HepG2 (cell line): ENCODE data around the gene RFTN1. TPM values are rescaled to one million over a fixed set of nuclear protein-coding genes. Genes with fewer than 3 reads are reported as not detected.

ENCODE experiments used
- ATAC-seq: fragments of 200-7000 bp; cut with Tn5 transposase; 3 replicates; pipeline ENCODE4 v1.9.1; 2020; ENCODE audit warnings: mild to moderate bottlenecking, moderate library complexity
- BruUV-seq: library from RNA; stranded (reverse); fragments of 400-500 nt; replicated peaks from 2 replicates; lab custom pipeline; 2021; lab: Mats Ljungman, UMichigan
- CTCF ChIA-PET: fragments of 300-600 bp; formaldehyde crosslinking; extraction: SDS; loops from one replicate; lab custom pipeline; 2021; ENCODE audit warnings: low total read pairs, inconsistent platforms, low intra/inter-chr PET ratio; lab: Yijun Ruan, JAX
- POLR2A ChIA-PET: fragments of 350-600 bp; sonication (Branson Sonifier 250); formaldehyde crosslinking; loops from one replicate; lab custom pipeline; 2020; ENCODE audit warnings: antibody characterized with exemption, inconsistent platforms; lab: Yijun Ruan, JAX
- DNase-seq: peaks from one replicate; pipeline ENCODE4 v3.0.0-alpha.2; 2015; ENCODE audit warnings: low spot score
- FAIRE-seq: peaks from 3 replicates; lab custom pipeline; 2011; peaks lifted over from hg19 to GRCh38; lab: Jason Lieb, UNC
- H2AFZ ChIP-seq: one replicate; pipeline ENCODE4 v1.6.1; 2011; ENCODE audit warnings: low read length, inconsistent platforms
- H3K27ac ChIP-seq: fragments of 300-600 bp; 3 replicates; pipeline ENCODE4 v1.8.0; 2011; ENCODE audit warnings: mixed run types, mild to moderate bottlenecking, mixed read lengths, low read length, inconsistent platforms; ENCODE audit not compliant: insufficient read depth; ENCODE audit errors: extremely low read length
- H3K27me3 ChIP-seq, 2 experiments: fragments of 200-600 bp in 1 of 2; 2 replicates in 1 of 2; 3 replicates in 1 of 2; pipeline versions ENCODE4 v1.6.0 to v1.8.0; 2011; ENCODE audit warnings: low read length in 2 of 2, mild to moderate bottlenecking in 2 of 2, moderate library complexity in 2 of 2, inconsistent platforms in 1 of 2; ENCODE audit not compliant: insufficient read depth in 2 of 2, control insufficient read depth in 1 of 2
- H3K36me3 ChIP-seq, 2 experiments: fragments of 200-600 bp in 1 of 2; replicated peaks in 1 of 2; 2 replicates in 1 of 2; 3 replicates in 1 of 2; pipeline versions ENCODE4 v1.5.1 to v1.8.0; 2011; ENCODE audit warnings: low read length in 2 of 2, inconsistent platforms in 1 of 2; ENCODE audit not compliant: insufficient read depth in 2 of 2, control insufficient read depth in 1 of 2
- H3K4me1 ChIP-seq: 2 replicates; pipeline ENCODE4 v1.5.1; 2012; ENCODE audit warnings: low read length, inconsistent platforms; ENCODE audit not compliant: insufficient read depth
- H3K4me2 ChIP-seq: 2 replicates; pipeline ENCODE4 v1.6.0; 2011; ENCODE audit warnings: low read depth, low read length, inconsistent platforms
- H3K4me3 ChIP-seq, 3 experiments: fragments of 200-600 bp in 1 of 3; sonication (generic), shearing (Covaris generic) in 1 of 3; replicated peaks in 1 of 3; 2 replicates each; pipeline ENCODE4 v1.5.1; 2011 to 2016; ENCODE audit warnings: low read length in 3 of 3, inconsistent platforms in 2 of 3, low read depth in 2 of 3, mild to moderate bottlenecking in 2 of 3, control low read depth in 1 of 3, mixed read lengths in 1 of 3; ENCODE audit not compliant: insufficient read depth in 1 of 3
- H3K79me2 ChIP-seq: one replicate; pipeline ENCODE4 v1.6.1; 2011; ENCODE audit warnings: low read length, inconsistent platforms; ENCODE audit not compliant: insufficient read depth
- H3K9ac ChIP-seq: 2 replicates; pipeline ENCODE4 v1.6.0; 2011; ENCODE audit warnings: mild to moderate bottlenecking, low read depth, low read length, inconsistent platforms; ENCODE audit not compliant: insufficient read depth
- H3K9me3 ChIP-seq: 2 replicates; pipeline ENCODE4 v1.5.1; 2012; ENCODE audit warnings: mild to moderate bottlenecking, low read length
- H4K20me1 ChIP-seq: 2 replicates; pipeline ENCODE4 v1.6.0; 2011; ENCODE audit warnings: inconsistent platforms, mild to moderate bottlenecking, low read length, moderate library complexity; ENCODE audit not compliant: insufficient read depth
- AKNA ChIP-seq: sonication (generic); formaldehyde crosslinking; IDR thresholded peaks from 2 replicates; pipeline ENCODE4 v1.4.0; 2020; ENCODE audit warnings: missing genetic modification reagents, borderline replicate concordance
- ATF7 ChIP-seq, 2 experiments: fragments of 450-650 bp in 1 of 2; sonication (generic) in 1 of 2; formaldehyde crosslinking in 1 of 2; IDR thresholded peaks; 2 replicates each; pipeline versions ENCODE4 v1.4.0 to v1.6.1; 2016 to 2020; ENCODE audit warnings: antibody characterized with exemption in 1 of 2, mild to moderate bottlenecking in 1 of 2, missing genetic modification reagents in 1 of 2
- NBN ChIP-seq: fragments of 450-650 bp; conservative IDR thresholded peaks from 2 replicates; pipeline ENCODE4 v1.6.1; 2017
- NFKBIZ ChIP-seq: IDR thresholded peaks from 2 replicates; pipeline ENCODE4 v1.6.1; 2018; ENCODE audit warnings: missing genetic modification reagents, missing compliant biosample characterization
- SALL2 ChIP-seq: sonication (generic); formaldehyde crosslinking; IDR thresholded peaks from 2 replicates; pipeline ENCODE4 v1.8.1; 2023; ENCODE audit warnings: mild to moderate bottlenecking, missing genetic modification reagents, inconsistent platforms
- WGBS: methylation state at CpG from one replicate; pipeline ENCODE4 v1.1.6; 2017; ENCODE audit warnings: low lambda C conversion rate; 5-methylcytosine and 5-hydroxymethylcytosine counted together
- in situ Hi-C: cut with HindIII; loops from 2 replicates; pipeline ENCODE4 v1.10.0; 2017; ENCODE audit warnings: low pct_unique_long_range_greater_than_20kb; ENCODE audit not compliant: extremely low pct_ligation_motif_present
- intact Hi-C: fragments of 100-400 bp; cut with micrococcal nuclease; formaldehyde crosslinking; loops from one replicate; pipeline ENCODE4 v1.10.0; 2022; ENCODE audit not compliant: unreplicated experiment
- polyA plus RNA-seq, 8 experiments: library from polyadenylated mRNA; depleted of rRNA in 3 of 8; stranded (reverse) in 7 of 8; unstranded in 1 of 8; fragments of >200 nt; fragmentation: Illumina TruSeq in 4 of 8; extraction: Trizol in 4 of 8; gene quantifications; 2 replicates each; pipeline versions ENCODE4 v1.2.1 to v1.2.3, GENCODE V29; 2011 to 2016; ENCODE audit warnings: low read depth in 4 of 8, missing spikeins in 1 of 8, mixed read lengths in 1 of 8; ENCODE audit not compliant: insufficient read depth in 1 of 8
- total RNA-seq, 5 experiments: library from RNA; depleted of rRNA; stranded (reverse); fragments of >200 nt; fragmentation: Illumina TruSeq; extraction: Trizol; gene quantifications; 2 replicates each; pipeline ENCODE4 v1.2.3, GENCODE V29; 2016; ENCODE audit warnings: low read depth in 1 of 5
- TF ChIP-seq, protein P1 (sequence below): IDR thresholded peaks from 2 replicates; pipeline ENCODE4 v1.6.1; 2018; ENCODE audit warnings: missing genetic modification reagents, mild to moderate bottlenecking, missing compliant biosample characterization

RFTN1 gene
- total and polyA plus RNA-seq, 2 of the 13 experiments (the other 11 are each of a cell fraction or from before 2014, with no cell fraction given) = not detected

- in situ Hi-C loops = no loop called here
- POLR2A ChIA-PET = no interaction called here
These were observed 53.2 kb downstream of the RFTN1 start for GRCh38 chr3:16460273-16460672.

More at GRCh38 chr3:16460273-16460672, 53.2 kb downstream of the RFTN1 start:
- DNase-seq = no peak
- no peaks in the 10 kb centered on the region for H3K79me2 ChIP-seq
- no peak overlapping the region for H3K27ac ChIP-seq
- intact Hi-C loops = no loop called here
- no peak for FAIRE-seq
- H3K9me3 ChIP-seq = no peaks in the 10 kb centered on the region
- no peak overlapping the region for H2AFZ ChIP-seq
- 44% methylated on average over 4 of the region's 4 CpGs for WGBS
- no TSS peak for BruUV-seq
- CTCF ChIA-PET = no interaction called here
- no peak overlapping the region for H3K4me3 ChIP-seq
- H3K36me3 ChIP-seq = no peaks in the 10 kb centered on the region
- H3K9ac ChIP-seq = no peak overlapping the region
- H3K27me3 ChIP-seq = peaks cover 1 to 2% of the 10 kb centered on the region in 2 experiments; a peak in 2 of 5 replicates
- TF ChIP-seq NFKBIZ (CRISPR knock-in tag) (no peak), SALL2 (CRISPR knock-in tag) (no peak), ATF7 (IDR thresholded peaks at IDR 0.05) (peak; percentile 32), ATF7 (CRISPR knock-in tag; IDR thresholded peaks at IDR 0.05) (no peak), AKNA (CRISPR knock-in tag) (no peak), NBN (no peak)
- TF ChIP-seq, protein P1, sequence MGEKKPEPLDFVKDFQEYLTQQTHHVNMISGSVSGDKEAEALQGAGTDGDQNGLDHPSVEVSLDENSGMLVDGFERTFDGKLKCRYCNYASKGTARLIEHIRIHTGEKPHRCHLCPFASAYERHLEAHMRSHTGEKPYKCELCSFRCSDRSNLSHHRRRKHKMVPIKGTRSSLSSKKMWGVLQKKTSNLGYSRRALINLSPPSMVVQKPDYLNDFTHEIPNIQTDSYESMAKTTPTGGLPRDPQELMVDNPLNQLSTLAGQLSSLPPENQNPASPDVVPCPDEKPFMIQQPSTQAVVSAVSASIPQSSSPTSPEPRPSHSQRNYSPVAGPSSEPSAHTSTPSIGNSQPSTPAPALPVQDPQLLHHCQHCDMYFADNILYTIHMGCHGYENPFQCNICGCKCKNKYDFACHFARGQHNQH (CRISPR knock-in tag) = no peak
- H4K20me1 ChIP-seq = no peaks in the 10 kb centered on the region
- no peaks in the 10 kb centered on the region for H3K4me1 ChIP-seq
- H3K4me2 ChIP-seq = no peak overlapping the region
- no peak for ATAC-seq
